Measurements from ENCODE around the gene PLAC9.

The PLAC9 gene

DNA sequence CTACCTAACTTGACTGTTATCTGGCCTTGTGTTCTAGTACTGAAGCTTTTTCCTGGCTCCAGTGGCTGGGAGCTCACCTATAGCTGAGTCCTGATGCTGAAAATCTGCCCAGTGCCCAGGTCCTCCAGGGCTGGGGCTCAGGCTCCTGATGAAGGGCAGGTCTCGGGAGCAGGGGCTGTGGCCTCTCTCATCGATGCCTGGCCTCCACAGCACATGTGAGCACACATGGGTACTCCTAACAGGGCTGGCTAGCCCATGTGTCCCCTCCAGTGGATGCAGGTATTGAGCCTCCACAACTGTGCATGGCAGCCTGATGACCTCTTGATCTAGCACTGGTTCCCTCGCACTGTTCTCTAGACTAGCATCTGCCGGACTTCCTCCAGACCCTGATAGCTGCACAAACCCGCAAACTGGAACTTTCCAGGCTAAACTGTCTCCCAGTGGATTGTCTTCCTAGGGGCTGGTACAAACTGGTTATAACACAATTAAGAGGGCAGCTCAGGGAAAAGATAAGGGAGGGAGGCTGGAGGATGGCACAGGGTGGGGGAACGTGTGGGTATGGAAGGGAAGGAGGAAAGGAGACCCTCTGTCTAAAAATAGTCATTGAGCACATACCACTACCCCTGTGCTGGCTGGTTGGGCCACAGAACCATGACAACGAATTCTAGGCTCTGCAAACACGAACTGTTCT, 35.1 kb downstream of the PLAC9 start:
- ATAC-seq, result no peak
- no peak for TF ChIP-seq ZFP3 (CRISPR knock-in tag; IDR thresholded peaks at IDR 0.05)
- TF ChIP-seq TCF4 (CRISPR knock-in tag; IDR thresholded peaks at IDR 0.05; ENCODE audit: borderline replicate concordance), result no peak
- TF ChIP-seq ZC3H10 (CRISPR knock-in tag; IDR thresholded peaks at IDR 0.05), result no peak
- no peak for TF ChIP-seq RARB (CRISPR knock-in tag; IDR thresholded peaks at IDR 0.05)
- TF ChIP-seq TOX (CRISPR knock-in tag; IDR thresholded peaks at IDR 0.05; ENCODE audit: borderline replicate concordance), result no peak
- no peak for TF ChIP-seq PPARA (CRISPR knock-in tag; IDR thresholded peaks at IDR 0.05; ENCODE audit: borderline replicate concordance)
- TF ChIP-seq TSHZ2 (CRISPR knock-in tag; IDR thresholded peaks at IDR 0.05), result no peak
- TF ChIP-seq, protein P1, sequence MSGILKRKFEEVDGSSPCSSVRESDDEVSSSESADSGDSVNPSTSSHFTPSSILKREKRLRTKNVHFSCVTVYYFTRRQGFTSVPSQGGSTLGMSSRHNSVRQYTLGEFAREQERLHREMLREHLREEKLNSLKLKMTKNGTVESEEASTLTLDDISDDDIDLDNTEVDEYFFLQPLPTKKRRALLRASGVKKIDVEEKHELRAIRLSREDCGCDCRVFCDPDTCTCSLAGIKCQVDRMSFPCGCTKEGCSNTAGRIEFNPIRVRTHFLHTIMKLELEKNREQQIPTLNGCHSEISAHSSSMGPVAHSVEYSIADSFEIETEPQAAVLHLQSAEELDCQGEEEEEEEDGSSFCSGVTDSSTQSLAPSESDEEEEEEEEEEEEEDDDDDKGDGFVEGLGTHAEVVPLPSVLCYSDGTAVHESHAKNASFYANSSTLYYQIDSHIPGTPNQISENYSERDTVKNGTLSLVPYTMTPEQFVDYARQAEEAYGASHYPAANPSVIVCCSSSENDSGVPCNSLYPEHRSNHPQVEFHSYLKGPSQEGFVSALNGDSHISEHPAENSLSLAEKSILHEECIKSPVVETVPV (CRISPR knock-in tag; IDR thresholded peaks at IDR 0.05), result no peak
- TF ChIP-seq ISL1 (CRISPR knock-in tag; IDR thresholded peaks at IDR 0.05), result no peak
- no peak for TF ChIP-seq ZFP30 (CRISPR knock-in tag; IDR thresholded peaks at IDR 0.05)
- TF ChIP-seq SNAI2 (CRISPR knock-in tag; IDR thresholded peaks at IDR 0.05), result no peak
- TF ChIP-seq ZNF565 (CRISPR knock-in tag; conservative IDR thresholded peaks at IDR 0.05; ENCODE audit: low read depth), result no peak
- no peak for TF ChIP-seq ZNF8 (CRISPR knock-in tag; IDR thresholded peaks at IDR 0.05)
- no peak for TF ChIP-seq GLIS3 (CRISPR knock-in tag; IDR thresholded peaks at IDR 0.05)

GRCh38 chr10:80168162-80168511, 35.6 kb downstream of the PLAC9 start:
- no peak for TF ChIP-seq POU6F1 (CRISPR knock-in tag; IDR thresholded peaks at IDR 0.05; ENCODE audit: borderline replicate concordance, low read depth)
- TF ChIP-seq BACH2 (CRISPR knock-in tag; IDR thresholded peaks at IDR 0.05; ENCODE audit: borderline replicate concordance), result no peak
- no peak for TF ChIP-seq GLIS3 (CRISPR knock-in tag; IDR thresholded peaks at IDR 0.05)
- TF ChIP-seq ZNF70 (CRISPR knock-in tag; IDR thresholded peaks at IDR 0.05), result no peak
- no peak for TF ChIP-seq PATZ1 (CRISPR knock-in tag; IDR thresholded peaks at IDR 0.05; ENCODE audit: borderline replicate concordance)
- no peak for TF ChIP-seq ARNTL (CRISPR knock-in tag; IDR thresholded peaks at IDR 0.05; ENCODE audit: borderline replicate concordance, low read depth)
- TF ChIP-seq, protein P1 (CRISPR knock-in tag; IDR thresholded peaks at IDR 0.05), result no peak
- TF ChIP-seq ZFP30 (CRISPR knock-in tag; IDR thresholded peaks at IDR 0.05), result no peak
- TF ChIP-seq ESRRG (CRISPR knock-in tag; IDR thresholded peaks at IDR 0.05), result no peak
- no peak for TF ChIP-seq ZNF8 (CRISPR knock-in tag; IDR thresholded peaks at IDR 0.05)
- TF ChIP-seq PPARA (CRISPR knock-in tag; IDR thresholded peaks at IDR 0.05; ENCODE audit: borderline replicate concordance), result no peak
- no peak for TF ChIP-seq TCF4 (CRISPR knock-in tag; IDR thresholded peaks at IDR 0.05; ENCODE audit: borderline replicate concordance)
- no peak for TF ChIP-seq ZC3H10 (CRISPR knock-in tag; IDR thresholded peaks at IDR 0.05)
- no peak for TF ChIP-seq ZNF565 (CRISPR knock-in tag; conservative IDR thresholded peaks at IDR 0.05; ENCODE audit: low read depth)
- TF ChIP-seq RARB (CRISPR knock-in tag; IDR thresholded peaks at IDR 0.05), result no peak
- TF ChIP-seq ZFP3 (CRISPR knock-in tag; IDR thresholded peaks at IDR 0.05), result no peak
- no peak for ATAC-seq

All from SK-N-SH treated with all-trans-retinoic acid at 6 μM for 48 hours (cell line).